SK-MEL-5 (cell line): Measurements from ENCODE around the gene FGF2. TPM values are rescaled to one million over a fixed set of nuclear protein-coding genes. Genes with fewer than 3 reads are reported as not detected.
A peak's percentile ranks its signal among the peaks of the same experiment; 100 is the strongest.

Source experiments
- DNase-seq: peaks from one replicate; pipeline ENCODE4 v3.0.0-alpha.2; 2016; ENCODE audit warnings: low read depth, low spot score
- in situ Hi-C: cut with HindIII; loops from 2 replicates; pipeline ENCODE4 v1.10.0; 2016; ENCODE audit warnings: low sequenced_read_pairs, high pct_unique_total_duplicates, low pct_unique_long_range_greater_than_20kb
- total RNA-seq: library from RNA; depleted of rRNA; stranded (reverse); fragments of >200 nt; shearing (Covaris generic); gene quantifications from 2 replicates; pipeline ENCODE4 v1.2.3, GENCODE V29; 2014

Gene FGF2
- total RNA-seq, 1 experiment from 2014 or later, result 8.9 TPM

GRCh38 chr4:122901247-122902010, 74.8 kb downstream of the FGF2 start:
- in situ Hi-C loops, result loop anchor here (25.0 kb wide), 1 partner anchor 139 kb away; no protein-coding TSS in a partner anchor
- DNase-seq, result no peak

DNA sequence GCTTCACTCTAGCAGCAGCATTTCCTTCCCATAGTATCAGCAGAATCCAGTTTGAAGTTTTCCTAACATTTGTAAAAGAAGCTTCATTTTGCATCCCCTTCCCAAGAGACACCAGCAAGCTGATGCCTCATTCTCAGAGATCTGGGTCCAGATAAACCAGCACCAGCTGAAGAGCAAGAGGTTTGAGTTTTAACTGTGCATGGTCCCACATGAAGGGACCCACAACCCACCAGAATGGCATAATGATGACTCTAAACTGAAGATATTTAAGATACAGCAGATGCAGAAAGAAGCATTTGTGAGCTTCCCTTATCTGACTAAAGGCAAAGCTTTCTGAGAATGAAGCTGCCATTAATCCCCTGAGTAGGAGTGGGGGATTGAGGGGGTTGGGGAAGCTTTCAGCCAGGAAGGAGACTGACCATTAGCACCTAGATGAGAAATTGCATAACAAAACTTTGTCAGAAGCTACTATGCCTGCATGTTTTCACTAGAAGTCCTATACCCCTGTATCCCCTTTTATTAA, 77.2 kb downstream of the FGF2 start:
- no peak for DNase-seq
- in situ Hi-C loops, result loop anchor here (25.0 kb wide), 1 partner anchor 142 kb away; no protein-coding TSS in a partner anchor

GRCh38 chr4:122906859-122907305, 80.3 kb downstream of the FGF2 start:
- DNase-seq, result no peak
- in situ Hi-C loops, result loop anchor here (25.0 kb wide), 1 partner anchor 145 kb away; no protein-coding TSS in a partner anchor

- in situ Hi-C loops, result loop anchor here (25.0 kb wide), 1 partner anchor 146 kb away; no protein-coding TSS in a partner anchor
- DNase-seq, result no peak
These were observed 81.6 kb downstream of the FGF2 start for GRCh38 chr4:122908223-122908622.

GRCh38 chr4:122909683-122910082, 83.1 kb downstream of the FGF2 start:
- in situ Hi-C loops, result loop anchor here (25.0 kb wide), 1 partner anchor 147 kb away; no protein-coding TSS in a partner anchor
- DNase-seq, result no peak

- in situ Hi-C loops, result loop anchor here (25.0 kb wide), 1 partner anchor 149 kb away; no protein-coding TSS in a partner anchor
- no peak for DNase-seq
These were observed 85.0 kb downstream of the FGF2 start for GRCh38 chr4:122911588-122911987.

- in situ Hi-C loops, result loop anchor here (25.0 kb wide), 1 partner anchor 151 kb away; no protein-coding TSS in a partner anchor
- DNase-seq, result peak; percentile 90
These were observed 86.4 kb downstream of the FGF2 start for GRCh38 chr4:122912810-122913575.

GRCh38 chr4:122914292-122914904, 87.8 kb downstream of the FGF2 start:
- DNase-seq, result peak; percentile 72
- in situ Hi-C loops, result loop anchor here (25.0 kb wide), 1 partner anchor 152 kb away; no protein-coding TSS in a partner anchor

- no peak for DNase-seq
- in situ Hi-C loops, result loop anchor here (25.0 kb wide), 1 partner anchor 153 kb away; no protein-coding TSS in a partner anchor
These were observed 88.3 kb downstream of the FGF2 start for GRCh38 chr4:122914938-122915337.

GRCh38 chr4:122917731-122918130, 91.1 kb downstream of the FGF2 start:
- in situ Hi-C loops, result loop anchor here (25.0 kb wide), 1 partner anchor 155 kb away; no protein-coding TSS in a partner anchor
- DNase-seq, result no peak

DNA sequence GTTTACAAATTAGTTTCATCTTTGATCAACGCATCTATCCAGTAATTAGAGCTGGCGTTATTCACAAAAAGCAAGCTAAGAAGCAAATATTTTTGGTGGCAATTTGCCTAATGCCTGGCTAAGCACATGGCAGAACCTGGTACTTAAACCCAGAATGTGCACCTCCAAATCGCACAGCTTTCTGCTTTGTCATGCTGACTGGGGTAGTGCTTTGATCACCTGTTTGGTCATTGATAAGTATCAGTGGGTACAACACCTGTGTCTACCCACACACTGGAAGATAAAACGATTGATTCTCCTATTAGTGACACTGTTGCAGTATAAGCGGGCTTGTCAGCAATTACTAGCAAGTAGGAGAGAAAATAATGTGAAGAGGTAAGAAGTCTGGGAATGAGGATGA, 93.8 kb downstream of the FGF2 start:
- DNase-seq, result no peak
- in situ Hi-C loops, result loop anchor here (25.0 kb wide), 1 partner anchor 158 kb away; no protein-coding TSS in a partner anchor

DNA sequence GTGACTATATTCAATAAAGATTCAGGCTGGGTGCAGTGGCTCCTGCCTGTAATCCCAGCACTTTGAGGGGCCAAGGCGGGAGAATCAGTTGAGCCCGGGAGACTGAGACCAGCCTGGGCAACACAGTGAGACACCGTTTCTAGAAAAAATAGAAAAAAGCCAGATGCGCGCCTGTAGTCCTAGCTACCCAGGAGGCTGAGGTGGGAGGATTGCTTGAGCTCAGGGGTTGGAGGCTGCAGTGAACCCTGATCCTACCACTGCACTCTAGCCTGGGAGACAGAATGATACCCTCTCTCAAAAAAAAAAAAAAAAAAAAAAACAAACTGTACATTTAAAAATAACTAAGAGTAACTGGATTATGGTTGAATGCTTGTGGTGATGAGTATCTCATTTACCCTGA, 94.7 kb downstream of the FGF2 start:
- DNase-seq, result no peak
- in situ Hi-C loops, result loop anchor here (25.0 kb wide), 1 partner anchor 159 kb away; no protein-coding TSS in a partner anchor

DNA sequence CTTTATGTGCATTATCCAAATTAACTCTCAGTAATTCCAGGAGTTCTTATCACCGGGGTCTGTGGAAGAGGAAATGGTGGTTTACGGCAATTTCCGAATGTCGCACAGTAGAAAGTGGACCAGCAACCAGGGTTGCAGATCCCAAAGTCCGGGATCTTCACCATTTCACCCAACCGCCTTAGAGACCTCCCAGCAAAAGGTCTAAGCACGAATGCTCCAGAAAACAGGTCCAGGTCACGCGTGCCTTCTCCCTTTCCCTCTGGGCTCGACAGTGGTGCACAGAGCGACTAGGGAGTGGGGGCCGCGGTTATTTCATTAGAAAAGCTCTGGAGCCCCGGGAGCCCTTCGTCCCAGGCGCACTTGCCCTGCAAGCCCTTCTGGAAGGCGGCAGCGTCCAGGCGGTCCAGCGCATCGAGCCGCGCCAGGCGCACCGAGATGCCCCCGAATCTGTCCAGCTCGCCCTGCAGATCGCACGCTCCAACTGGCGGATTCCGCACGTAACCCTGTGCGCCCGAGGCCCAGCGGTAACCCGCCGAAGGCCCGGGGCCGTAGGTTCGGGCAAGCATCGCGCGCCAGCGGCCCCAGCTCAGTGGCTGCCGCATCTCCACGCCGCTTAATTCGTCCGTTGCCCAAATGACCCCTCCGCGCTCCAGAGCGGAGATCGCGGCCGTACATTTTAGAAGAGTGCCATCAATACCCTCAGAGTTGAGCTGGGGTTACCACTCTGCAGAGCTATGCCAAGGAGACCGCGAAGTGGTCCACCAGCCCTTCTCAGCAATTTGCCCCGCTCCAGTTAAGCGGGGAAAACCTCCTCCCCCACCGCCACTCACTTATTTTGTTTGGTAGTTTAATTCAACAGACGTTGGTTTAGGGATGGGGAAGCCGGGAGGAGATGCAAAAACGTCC, 95.6 kb downstream of the FGF2 start, which contains the start of gene NUDT6:
Gene NUDT6, minus strand, starts transcription at position 627 of the 906 bp plus-strand sequence. Its CDS starts 25 bp downstream, at position 602.
- in situ Hi-C loops, result loop anchor here (25.0 kb wide), 1 partner anchor 160 kb away; no protein-coding TSS in a partner anchor
- DNase-seq, result peak; percentile 68

DNA sequence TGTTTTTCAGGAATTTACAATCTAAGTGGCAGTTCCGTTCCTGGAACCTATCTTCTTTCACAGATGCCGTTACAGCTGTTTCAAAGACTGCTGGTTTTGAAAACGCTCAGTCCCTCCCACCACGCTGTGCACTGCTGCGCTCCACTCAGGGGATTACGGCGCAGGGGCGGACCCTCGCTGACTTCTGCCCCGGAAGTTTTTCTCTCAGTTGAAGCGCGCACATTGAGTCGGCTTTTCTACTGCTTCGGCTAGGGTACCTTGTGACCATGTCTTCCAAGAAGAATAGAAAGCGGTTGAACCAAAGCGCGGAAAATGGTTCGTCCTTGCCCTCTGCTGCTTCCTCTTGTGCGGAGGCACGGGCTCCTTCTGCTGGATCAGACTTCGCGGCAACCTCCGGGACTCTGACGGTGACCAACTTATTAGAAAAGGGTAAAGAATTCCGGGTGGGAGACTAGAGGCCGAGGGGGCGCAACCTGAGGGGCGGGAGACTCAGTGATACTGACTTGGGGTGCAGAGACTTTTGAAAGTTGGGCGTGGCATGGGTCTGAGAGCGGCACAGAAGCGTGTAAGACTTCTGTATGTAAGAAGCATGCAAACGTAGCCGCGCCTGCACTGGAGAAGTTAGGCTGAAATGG, 96.4 kb downstream of the FGF2 start:
- peak; percentile 87 for DNase-seq
- in situ Hi-C loops, result loop anchor here (25.0 kb wide), 1 partner anchor 161 kb away; no protein-coding TSS in a partner anchor

GRCh38 chr4:122928930-122929329, 102.3 kb downstream of the FGF2 start:
- no peak for DNase-seq
- in situ Hi-C loops, result no loop called here

GRCh38 chr4:122930862-122931261, 104.2 kb downstream of the FGF2 start:
- in situ Hi-C loops, result no loop called here
- DNase-seq, result peak; percentile 22
